Inferior parietal cortex (tissue), 1 donor: ENCODE data around the gene HBG2.
"Not testable (repeated sequence)": the region's sequence is repeated elsewhere in the genome, so short reads cannot be mapped to it uniquely, and the experiment has no call there.

Experiments used
- DNase-seq: peaks from one replicate; pipeline ENCODE4 v3.0.0-alpha.2; 2016; ENCODE audit errors: extremely low spot score

Gene HBG2

DNA sequence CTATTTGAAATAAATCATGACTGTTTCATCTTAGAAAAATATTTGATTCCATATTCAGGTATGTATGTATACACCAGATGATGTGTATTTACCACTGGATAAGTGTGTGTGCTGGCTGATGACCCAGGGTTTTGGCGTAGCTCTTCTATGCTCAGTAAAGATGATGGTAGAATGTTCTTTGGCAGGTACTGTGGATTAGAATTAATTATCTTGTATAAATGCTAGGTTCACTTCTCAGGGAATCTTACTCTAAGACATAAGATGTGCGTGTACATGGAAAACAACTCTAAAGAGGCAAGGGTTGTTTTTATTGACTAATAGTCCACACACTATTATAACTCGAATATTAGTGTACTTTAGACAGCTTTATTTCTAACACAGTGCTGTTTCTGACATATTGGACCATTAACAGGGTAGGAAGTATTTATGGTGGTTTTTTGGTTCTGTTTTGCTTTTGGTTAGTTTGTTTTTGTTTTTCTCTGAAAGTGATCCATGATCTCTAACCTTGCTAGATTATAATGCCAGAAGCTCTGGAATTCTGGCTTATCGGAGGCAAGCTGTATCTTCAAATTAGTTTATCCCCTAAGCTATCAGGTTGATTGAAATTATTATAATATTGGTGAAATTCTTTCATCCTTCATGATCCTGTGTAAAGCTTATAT, 3.9 kb downstream of the HBG2 start:
- no peak for DNase-seq

DNA sequence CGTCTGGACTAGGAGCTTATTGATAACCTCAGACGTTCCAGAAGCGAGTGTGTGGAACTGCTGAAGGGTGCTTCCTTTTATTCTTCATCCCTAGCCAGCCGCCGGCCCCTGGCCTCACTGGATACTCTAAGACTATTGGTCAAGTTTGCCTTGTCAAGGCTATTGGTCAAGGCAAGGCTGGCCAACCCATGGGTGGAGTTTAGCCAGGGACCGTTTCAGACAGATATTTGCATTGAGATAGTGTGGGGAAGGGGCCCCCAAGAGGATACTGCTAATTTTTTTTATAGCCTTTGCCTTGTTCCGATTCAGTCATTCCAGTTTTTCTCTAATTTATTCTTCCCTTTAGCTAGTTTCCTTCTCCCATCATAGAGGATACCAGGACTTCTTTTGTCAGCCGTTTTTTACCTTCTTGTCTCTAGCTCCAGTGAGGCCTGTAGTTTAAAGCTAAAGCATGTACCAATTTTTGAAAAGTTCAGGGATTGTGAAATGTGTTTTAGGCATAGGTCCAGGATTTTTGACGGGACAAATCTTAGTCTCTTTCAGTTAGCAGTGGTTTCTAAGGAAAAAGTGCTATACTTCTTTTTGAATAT, 4.7 kb downstream of the HBG2 start, which contains the start of gene HBG1:
TSS of gene HBG1 (minus strand) at position 51 of the 590 bp plus-strand sequence. CDS start 53 bp downstream, outside the sequence.
- not testable (repeated sequence) for DNase-seq

DNA sequence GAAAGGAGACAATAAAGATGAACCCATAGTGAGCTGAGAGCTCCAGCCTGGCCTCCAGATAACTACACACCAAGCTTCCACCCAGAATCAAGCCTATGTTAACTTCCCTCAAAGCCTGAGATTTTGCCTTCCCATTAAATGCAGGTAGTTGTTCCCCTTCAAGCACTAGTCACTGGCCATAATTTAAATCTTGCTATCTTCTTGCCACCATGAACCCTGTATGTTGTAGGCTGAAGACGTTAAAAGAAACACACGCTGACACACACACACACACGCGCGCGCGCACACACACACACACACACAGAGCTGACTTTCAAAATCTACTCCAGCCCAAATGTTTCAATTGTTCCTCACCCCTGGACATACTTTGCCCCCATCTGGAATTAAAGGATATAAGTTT, 6.1 kb downstream of the HBG2 start:
- not testable (repeated sequence) for DNase-seq

DNA sequence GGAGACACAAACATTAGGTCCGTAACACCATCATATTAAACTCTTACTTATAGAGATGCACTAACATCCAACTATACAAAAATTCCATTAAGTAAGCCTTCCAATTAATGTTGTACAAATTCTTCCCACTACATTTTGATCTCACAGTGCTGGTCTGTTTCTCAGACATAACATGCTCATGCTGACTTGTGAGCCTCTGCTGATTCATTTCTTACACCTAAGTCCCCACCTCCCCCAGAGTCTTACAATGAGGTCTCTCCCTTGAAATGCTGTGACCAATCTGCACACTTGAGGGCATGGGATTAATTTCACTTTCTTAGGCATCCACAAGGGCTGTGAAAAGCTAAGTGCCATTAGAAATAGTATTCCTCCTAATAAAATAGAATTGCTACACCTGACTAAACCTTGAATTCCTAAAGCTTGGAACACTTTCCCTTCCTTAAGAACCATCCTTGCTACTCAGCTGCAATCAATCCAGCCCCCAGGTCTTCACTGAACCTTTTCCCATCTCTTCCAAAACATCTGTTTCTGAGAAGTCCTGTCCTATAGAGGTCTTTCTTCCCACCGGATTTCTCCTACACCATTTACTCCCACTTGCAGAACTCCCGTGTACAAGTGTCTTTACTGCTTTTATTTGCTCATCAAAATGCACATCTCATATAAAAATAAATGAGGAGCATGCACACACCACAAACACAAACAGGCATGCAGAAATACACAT, 6.9 kb downstream of the HBG2 start:
- DNase-seq = no peak

DNA sequence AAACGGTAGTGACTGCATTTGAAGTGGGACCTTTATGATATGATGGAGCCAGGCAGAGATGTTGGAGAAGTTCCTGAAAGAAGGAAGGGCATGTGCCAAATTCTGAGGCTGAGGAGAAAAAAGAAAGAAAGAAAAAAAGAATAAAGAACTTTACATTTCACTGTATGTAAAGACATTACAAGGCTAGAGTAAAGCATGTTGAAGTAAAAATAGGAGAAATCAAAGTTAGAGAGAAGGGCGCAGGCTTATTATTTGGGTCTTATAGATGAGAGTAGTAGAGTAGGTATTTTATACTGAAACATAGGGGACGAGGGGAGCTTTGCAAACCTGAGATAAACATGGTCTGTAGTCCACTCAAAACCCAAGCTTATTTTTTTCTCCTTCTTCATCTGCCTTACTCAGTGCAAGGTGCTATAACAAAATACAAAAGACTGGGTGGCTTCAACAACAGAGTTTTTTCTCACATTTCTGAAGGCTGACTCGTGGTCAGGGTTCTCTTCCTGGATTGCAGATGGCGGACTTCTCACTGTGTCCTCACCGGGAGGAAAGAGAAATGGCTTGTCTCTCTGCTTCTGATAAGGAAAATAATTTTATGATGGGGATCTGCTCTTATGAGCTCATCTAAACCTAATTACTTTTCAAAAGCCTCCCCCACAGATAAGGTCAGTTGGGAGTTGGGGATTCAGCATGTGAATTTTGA, 7.7 kb downstream of the HBG2 start:
- DNase-seq = no peak

DNA sequence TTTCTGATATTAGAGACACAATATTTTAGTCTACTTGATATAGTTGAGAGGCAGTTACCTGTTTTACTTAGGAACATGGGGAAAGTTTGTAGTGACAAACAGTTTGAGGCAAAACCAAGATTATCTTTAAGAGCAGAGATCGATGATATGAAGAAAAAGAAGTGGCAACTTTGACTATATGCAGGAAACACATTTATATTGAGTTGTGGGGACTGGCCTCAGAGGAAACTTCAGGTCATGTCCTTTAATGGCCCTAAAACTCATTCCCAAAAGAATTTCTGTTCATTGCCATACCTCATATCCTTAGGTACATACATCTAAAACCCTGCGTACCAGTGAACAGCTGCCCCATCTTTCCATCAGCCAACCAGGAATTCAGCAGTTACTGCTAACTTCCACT, 9.4 kb downstream of the HBG2 start:
- DNase-seq = no peak

DNA sequence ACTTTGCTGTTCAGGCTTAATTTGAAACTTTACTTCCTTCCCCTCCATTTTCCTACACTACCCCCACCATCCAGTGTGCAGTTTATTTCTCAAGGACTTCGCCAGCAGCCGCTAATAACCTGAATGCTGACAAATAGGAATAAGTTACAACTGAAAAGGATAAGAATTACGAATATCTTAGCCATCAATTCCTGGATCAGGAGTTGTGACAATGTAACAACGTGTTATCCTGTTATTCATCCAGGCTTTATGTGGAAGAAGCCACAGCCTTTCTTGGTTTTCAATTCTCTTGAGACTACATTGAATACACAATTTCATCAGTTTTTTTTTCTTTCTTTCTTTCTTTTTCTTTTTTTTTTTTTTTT, 10.8 kb downstream of the HBG2 start:
- DNase-seq = no peak

DNA sequence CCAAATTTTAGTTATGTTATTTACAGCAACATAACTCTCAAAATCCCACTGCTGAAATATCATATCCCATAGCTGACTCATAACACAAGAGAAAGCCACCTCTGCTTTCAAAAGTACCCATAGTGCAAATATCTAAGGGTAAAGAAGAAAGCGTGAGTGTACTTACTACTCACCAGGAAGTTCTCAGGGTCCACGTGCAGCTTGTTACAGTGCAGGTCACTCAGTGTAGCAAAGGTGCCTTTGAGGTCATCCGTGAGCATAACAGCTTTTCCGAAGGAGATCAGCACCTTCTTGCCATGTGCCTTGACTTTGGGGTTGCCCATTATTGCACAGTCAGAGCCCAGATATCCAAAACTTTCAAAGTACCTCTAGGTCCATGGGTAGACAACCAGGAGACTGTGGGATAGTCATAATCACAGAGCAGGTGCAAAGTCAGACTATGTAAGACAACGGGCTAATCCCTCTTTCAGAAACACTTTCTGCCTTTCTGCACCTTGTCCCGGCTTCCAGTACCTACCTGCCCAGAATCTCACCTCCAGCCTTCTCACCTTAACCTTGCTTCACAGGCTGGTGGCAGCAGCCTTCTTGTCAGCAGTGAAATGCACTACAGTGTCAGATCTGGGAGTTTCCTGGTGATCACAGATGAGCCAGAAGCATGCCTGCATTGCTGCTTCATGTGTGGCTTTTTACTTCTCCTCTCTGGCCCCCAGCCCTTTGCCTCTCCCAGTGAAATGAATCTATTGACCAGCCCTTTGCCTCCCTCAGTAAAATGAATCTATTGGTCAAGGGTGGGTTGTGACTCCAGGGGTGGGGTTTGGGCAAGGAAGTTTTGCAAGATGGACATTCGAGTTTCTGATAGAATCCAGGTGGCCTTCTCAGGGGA, 11.4 kb downstream of the HBG2 start:
- DNase-seq = no peak

DNA sequence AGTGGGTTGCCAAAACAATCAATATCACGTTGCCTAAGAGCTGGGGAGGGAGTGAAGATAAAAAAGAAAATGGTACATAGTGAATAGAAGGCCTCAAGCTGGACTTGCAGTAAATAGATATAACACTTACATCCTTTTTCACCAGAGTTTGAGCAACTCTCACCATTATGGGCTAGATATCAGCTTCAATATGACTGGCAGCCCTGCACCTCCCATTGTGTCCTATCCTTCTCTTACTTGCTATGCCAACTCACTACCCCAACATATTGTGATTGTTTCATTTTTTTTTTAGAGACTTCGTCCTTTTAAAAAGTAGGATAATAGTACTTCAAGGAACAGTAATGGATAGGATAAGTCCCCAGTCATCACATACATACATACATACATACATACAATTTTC, 12.4 kb downstream of the HBG2 start:
- no peak for DNase-seq

DNA sequence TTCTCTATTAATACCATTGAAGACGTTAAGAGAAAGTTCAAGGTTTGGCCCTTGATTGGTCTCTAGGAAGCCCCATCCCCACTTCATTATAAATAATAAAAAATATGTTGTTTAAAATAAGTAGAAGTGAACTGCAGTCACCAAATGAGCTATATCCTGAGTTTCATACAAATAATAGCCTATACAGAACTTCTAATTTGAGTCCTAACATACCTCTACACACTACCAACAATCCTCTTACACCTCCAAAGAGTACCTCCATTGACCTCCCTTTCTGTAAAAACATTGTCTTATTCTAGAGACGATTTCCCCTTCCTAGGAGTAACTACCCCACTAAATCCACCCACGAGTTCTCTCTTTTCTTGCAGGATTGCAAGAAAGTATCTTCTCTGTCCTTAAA, 13.1 kb downstream of the HBG2 start:
- DNase-seq = no peak

DNA sequence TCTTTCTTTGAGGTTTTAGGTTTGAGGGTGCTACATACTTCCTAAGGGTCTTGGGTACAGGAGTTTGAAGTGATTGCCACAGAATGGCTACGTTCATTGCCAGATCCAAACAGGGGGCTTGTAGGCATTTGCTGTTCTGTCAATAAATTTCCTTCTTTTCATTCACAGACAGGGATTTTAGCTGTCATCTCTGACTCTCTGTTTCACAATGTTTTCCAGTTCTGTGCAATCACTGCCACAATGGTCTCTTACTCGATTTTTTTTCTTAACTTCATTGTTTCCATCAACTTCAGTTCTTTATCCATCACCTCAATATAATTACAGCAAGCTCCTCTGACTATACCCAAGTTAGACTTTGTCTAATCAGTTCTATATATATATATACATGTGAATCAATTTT, 14.1 kb downstream of the HBG2 start:
- DNase-seq = no peak

DNA sequence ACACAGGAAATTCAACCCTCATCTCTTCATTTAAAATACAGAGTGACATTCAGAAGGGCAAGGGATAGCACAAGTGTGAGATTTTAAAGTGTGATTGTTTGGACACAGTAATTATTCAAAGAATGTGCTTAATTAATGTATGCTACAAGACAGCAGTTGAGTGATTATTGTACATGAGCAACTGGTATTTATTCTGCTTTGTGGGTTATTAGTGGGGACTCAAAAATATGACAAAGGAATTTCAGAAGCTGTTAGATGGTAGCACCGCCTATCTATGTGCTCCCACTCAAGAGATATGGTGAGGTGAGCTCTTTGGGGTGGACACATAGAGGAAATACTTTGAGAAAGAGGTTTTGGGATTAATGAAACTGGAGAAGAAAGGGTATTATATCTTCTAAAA, 14.5 kb downstream of the HBG2 start:
- no peak for DNase-seq

DNA sequence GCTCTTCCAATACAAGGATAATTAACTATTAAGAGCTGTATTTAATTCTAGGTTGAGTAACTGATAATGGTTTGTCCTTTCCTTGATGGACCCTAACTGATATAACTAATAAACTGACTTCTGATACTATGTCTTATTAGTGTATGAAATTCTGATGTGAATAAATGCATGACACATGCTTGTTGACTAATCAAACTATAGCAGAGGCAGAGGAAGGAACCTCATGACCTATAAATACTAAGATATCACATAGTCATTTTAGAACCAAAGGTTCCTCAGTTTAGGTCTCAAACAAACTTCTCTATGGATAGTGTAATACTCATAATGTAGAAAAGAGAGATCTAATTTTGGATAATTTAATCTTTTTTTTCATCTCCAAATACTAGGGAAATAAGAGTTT, 15.5 kb downstream of the HBG2 start:
- no peak for DNase-seq

DNA sequence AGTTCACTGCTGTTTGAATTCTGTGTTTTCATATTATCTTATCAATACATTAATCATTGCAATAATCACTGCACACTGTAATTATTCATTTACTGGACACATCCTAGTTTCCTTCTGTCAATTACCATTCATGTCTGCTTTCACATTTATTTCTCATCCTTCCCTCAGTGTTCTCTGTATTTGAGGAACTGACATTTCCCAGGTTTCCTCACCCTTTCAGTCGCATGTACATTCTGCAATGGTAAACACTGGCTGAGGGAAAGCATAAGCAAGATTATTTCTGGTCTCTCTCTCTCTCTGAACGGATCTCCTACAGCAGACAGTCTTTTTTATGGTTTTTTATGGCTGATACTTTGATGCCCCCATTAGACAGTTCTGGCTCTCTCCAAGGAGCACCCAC, 16.1 kb downstream of the HBG2 start:
- no peak for DNase-seq

DNA sequence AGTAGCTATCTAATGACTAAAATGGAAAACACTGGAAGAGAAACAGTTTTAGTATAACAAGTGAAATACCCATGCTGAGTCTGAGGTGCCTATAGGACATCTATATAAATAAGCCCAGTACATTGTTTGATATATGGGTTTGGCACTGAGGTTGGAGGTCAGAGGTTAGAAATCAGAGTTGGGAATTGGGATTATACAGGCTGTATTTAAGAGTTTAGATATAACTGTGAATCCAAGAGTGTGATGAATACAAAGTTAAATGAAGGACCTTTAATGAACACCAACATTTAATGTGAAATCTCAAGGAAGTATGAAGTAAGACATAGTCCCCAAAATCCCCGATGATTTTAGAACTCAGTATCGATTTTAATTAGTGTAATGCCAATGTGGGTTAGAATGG, 17.2 kb downstream of the HBG2 start:
- no peak for DNase-seq

DNA sequence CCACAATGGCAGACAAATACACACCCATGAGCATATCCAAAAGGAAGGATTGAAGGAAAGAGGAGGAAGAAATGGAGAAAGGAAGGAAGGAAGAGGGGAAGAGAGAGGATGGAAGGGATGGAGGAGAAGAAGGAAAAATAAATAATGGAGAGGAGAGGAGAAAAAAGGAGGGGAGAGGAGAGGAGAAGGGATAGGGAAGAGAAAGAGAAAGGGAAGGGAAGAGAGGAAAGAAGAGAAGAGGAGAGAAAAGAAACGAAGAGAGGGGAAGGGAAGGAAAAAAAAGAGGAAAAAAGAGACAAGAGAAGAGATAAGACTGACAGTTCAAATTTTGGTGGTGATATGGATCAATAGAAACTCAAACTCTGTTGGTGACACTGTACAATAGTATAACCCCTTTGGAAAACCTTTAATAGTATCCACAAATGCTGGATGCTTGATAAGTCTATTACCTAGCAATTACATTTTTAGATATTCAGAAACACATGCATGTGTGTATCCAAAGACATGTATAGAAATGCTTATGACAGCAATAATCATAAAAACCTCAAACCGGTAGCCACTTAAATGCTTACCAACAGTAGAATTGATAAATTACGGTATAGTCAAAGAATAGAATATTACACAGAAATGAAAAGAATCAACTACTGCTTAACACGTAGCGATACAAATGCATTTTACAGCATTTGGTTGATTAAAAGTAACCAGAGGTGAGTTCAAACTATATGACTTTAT, 19.1 kb downstream of the HBG2 start:
- no peak for DNase-seq

DNA sequence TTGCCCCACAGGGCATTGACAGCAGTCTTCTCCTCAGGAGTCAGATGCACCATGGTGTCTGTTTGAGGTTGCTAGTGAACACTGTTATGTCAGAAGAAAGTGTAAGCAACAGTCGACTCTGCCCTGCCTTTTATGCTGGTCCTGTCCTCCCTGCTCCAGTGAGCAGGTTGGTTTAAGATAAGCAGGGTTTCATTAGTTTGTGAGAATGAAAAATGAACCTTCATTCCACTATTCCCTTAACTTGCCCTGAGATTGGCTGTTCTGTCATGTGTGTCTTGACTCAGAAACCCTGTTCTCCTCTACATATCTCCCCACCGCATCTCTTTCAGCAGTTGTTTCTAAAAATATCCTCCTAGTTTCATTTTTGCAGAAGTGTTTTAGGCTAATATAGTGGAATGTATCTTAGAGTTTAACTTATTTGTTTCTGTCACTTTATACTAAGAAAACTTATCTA, 20.2 kb downstream of the HBG2 start, which contains the start of gene HBD:
TSS of gene HBD (minus strand) at position 103 of the 454 bp plus-strand sequence. CDS start at position 53, 50 bp downstream.
- DNase-seq = no peak

DNA sequence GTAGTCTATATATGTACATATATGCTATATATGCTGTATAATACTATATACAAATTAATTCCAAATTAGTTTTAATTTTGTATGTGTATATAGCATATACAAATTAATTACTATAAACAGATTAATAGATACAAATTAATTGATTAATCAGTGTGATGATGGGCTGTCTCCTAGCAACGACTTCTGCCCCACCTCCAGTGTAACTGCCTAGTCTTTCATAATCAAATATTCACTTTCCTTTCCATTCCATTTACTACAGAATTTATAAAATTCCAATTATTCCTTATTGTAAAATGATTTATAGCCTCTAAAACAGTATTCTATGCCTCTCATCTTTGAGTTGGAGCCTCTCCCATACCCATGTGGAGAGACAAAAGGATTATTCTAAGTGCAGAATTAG, 21.3 kb downstream of the HBG2 start:
- DNase-seq = no peak

DNA sequence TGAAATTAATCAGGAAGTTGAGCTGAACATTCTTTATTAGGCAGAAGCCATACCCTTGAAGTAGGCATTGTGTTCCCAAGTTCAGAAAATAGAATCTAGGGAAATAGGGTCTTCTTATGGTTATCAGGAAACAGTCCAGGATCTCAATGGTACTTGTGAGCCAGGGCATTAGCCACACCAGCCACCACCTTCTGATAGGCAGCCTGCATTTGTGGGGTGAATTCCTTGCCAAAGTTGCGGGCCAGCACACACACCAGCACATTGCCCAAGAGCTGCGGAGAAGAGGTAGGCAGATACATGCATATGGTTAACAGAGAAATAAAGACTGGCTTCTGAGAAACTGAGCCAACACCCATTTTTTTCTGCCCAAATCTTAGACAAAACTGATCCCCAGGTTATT, 21.8 kb downstream of the HBG2 start:
- DNase-seq = no peak

DNA sequence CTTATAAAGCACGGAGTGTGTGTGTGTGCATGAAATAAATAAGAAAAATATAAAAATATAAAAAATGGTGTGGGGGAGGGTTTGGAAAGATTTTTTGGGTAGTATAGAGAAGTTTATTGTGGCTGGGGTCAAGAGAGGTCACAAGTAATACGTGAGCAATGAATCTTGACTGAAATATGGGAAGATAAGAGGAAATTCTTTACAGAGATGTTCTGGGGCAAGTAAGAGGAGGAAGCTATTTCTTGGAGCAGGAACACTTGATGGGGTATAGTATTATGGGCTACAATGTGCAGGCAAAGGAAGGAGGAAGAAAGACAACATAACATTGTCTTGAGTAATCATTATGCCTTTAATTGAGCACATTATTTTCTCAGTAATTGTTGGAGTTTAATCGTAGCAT, 22.4 kb downstream of the HBG2 start:
- no peak for DNase-seq

DNA sequence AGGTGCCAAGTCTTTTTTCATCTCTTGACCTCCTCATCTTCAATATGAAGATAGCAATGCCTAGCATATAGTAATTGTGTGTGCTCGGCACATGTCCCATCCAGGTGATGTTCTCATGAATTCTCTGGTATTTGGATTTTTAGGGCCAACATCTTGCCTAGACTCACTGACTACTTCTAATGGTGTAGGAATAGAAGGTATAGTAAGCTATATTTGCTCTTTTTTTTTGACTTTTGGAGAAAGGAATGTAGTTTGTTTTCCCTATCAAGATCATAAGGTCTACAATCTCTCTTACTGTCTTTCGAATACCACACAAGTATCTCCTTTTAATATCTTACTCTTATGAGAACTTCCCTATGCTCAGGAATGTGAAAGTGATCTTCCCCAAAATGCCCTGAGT, 23.5 kb downstream of the HBG2 start:
- no peak for DNase-seq
